Panc1 (cell line): ENCODE results near the gene DPYD. TPM values are rescaled to one million over a fixed set of nuclear protein-coding genes. Genes with fewer than 3 reads are reported as not detected.

Experiments
- ATAC-seq: fragments of 200-7000 bp; cut with Tn5 transposase; 2 replicates; pipeline ENCODE4 v1.9.1; 2020; ENCODE audit warnings: mild to moderate bottlenecking, moderate library complexity
- BruUV-seq: library from RNA; stranded (reverse); fragments of 400-500 nt; replicated peaks from 2 replicates; lab custom pipeline; 2021; lab: Mats Ljungman, UMichigan
- CTCF ChIA-PET: fragments of 300-600 bp; sonication (Branson Sonifier 250); formaldehyde crosslinking; loops from one replicate; lab custom pipeline; 2022; ENCODE audit warnings: antibody characterized with exemption; lab: Charles Lee
- POLR2A ChIA-PET: fragments of 300-600 bp; sonication (Branson Sonifier 250); formaldehyde crosslinking; loops from one replicate; lab custom pipeline; 2022; ENCODE audit warnings: antibody characterized with exemption; lab: Charles Lee
- DNase-seq: peaks from one replicate; pipeline ENCODE4 v3.0.0-alpha.2; 2010; ENCODE audit warnings: low read depth, low spot score
- H3K27ac ChIP-seq: 2 replicates; pipeline ENCODE4 v1.5.1; 2011; ENCODE audit warnings: mild to moderate bottlenecking, low read length, inconsistent platforms
- H3K27me3 ChIP-seq: fragments of 200-500 bp; sonication (Bioruptor generic); 2 replicates; pipeline ENCODE4 v1.6.0; 2014; ENCODE audit warnings: low read length, inconsistent platforms; ENCODE audit not compliant: control insufficient read depth, insufficient read depth
- H3K36me3 ChIP-seq: fragments of 200-500 bp; sonication (Bioruptor generic); 2 replicates; pipeline ENCODE4 v1.5.1; 2014; ENCODE audit warnings: inconsistent platforms, mild to moderate bottlenecking, low read length, moderate library complexity; ENCODE audit not compliant: control insufficient read depth, insufficient read depth
- H3K4me1 ChIP-seq: 2 replicates; pipeline ENCODE4 v1.5.1; 2011; ENCODE audit warnings: inconsistent platforms, mild to moderate bottlenecking, low read length, moderate library complexity; ENCODE audit not compliant: control insufficient read depth, insufficient read depth
- H3K4me3 ChIP-seq, 2 experiments: 2 replicates each; pipeline ENCODE4 v1.5.1; 2011 to 2012; ENCODE audit warnings: low read depth in 2 of 2, low read length in 2 of 2, mild to moderate bottlenecking in 2 of 2, inconsistent platforms in 1 of 2, moderate library complexity in 1 of 2
- H3K9me3 ChIP-seq: fragments of 200-500 bp; sonication (Bioruptor generic); 2 replicates; pipeline ENCODE4 v1.5.1; 2014; ENCODE audit warnings: low read depth, mild to moderate bottlenecking, inconsistent platforms, low read length, moderate library complexity; ENCODE audit not compliant: control insufficient read depth, insufficient read depth
- CTCF ChIP-seq: fragments of 450-650 bp; IDR thresholded peaks from 2 replicates; pipeline ENCODE4 v1.5.1; 2017; ENCODE audit warnings: mild to moderate bottlenecking
- POLR2AphosphoS5 ChIP-seq: IDR thresholded peaks from 2 replicates; pipeline ENCODE4 v1.6.1; 2012; ENCODE audit warnings: mild to moderate bottlenecking, low read depth, low read length, moderate library complexity
- REST ChIP-seq, 2 experiments: IDR thresholded peaks; 2 replicates each; pipeline ENCODE4 v1.6.1; 2011 to 2012; ENCODE audit warnings: low read depth in 2 of 2, control low read depth in 1 of 2, low read length in 1 of 2, mild to moderate bottlenecking in 1 of 2, moderate library complexity in 1 of 2; ENCODE audit not compliant: insufficient read depth in 1 of 2
- SIN3A ChIP-seq: IDR thresholded peaks from 2 replicates; pipeline ENCODE4 v1.6.1; 2012; ENCODE audit warnings: low read depth, mild to moderate bottlenecking, low read length, moderate library complexity, borderline replicate concordance; ENCODE audit not compliant: insufficient read depth
- TCF7L2 ChIP-seq: IDR thresholded peaks from 2 replicates; pipeline ENCODE4 v1.6.1; 2011; ENCODE audit warnings: mild to moderate bottlenecking, low read depth, low read length, inconsistent platforms
- in situ Hi-C: cut with HindIII; loops from 2 replicates; pipeline ENCODE4 v1.10.0; 2016; ENCODE audit warnings: low sequenced_read_pairs, low pct_unique_long_range_greater_than_20kb
- intact Hi-C: fragments of 100-400 bp; cut with micrococcal nuclease; formaldehyde crosslinking; loops from one replicate; pipeline ENCODE4 v1.10.0; 2022; ENCODE audit not compliant: unreplicated experiment
- total RNA-seq: library from RNA; stranded (reverse); gene quantifications from one replicate; pipeline ENCODE4 v1.2.1, GENCODE V29; 2021; ENCODE audit not compliant: unreplicated experiment

Gene DPYD
- total RNA-seq, 1 experiment from 2014 or later = 2.0 TPM

- in situ Hi-C loops = no loop called here
- Histone ChIP-seq H3K4me3 (no peak overlapping the region), H3K9me3 (no peaks in the 10 kb centered on the region), H3K4me1 (no peaks in the 10 kb centered on the region), H3K36me3 (no peaks in the 10 kb centered on the region), H3K27me3 (no peaks in the 10 kb centered on the region), H3K27ac (no peak overlapping the region)
- BruUV-seq = no TSS peak
- DNase-seq = no peak
- POLR2A ChIA-PET = no interaction called here
- intact Hi-C loops = no loop called here
- TF ChIP-seq POLR2AphosphoS5 (no peak), CTCF (no peak), SIN3A (no peak), REST (IDR thresholded peaks at IDR 0.05; ENCODE audit: insufficient read depth in 1 of 2, low read depth in 2 of 2, low read length in 1 of 2) (no peak), TCF7L2 (no peak)
- ATAC-seq = no peak
- CTCF ChIA-PET = no interaction called here
These were observed 468.9 kb downstream of the DPYD start for GRCh38 chr1:97451944-97452343.

GRCh38 chr1:97451046-97451826 lies 469.6 kb downstream of the DPYD start:
- DNase-seq = no peak
- CTCF ChIA-PET = no interaction called here
- TF ChIP-seq CTCF = no peak
- TF ChIP-seq SIN3A = no peak
- no peak for TF ChIP-seq TCF7L2
- no peak for TF ChIP-seq REST (IDR thresholded peaks at IDR 0.05; ENCODE audit: insufficient read depth in 1 of 2, low read depth in 2 of 2, low read length in 1 of 2)
- TF ChIP-seq POLR2AphosphoS5 = no peak

More at GRCh38 chr1:97451046-97451826, 469.6 kb downstream of the DPYD start:
- Histone ChIP-seq H3K36me3 (no peaks in the 10 kb centered on the region), H3K4me3 (no peak overlapping the region), H3K27ac (no peak overlapping the region), H3K4me1 (no peaks in the 10 kb centered on the region), H3K9me3 (no peaks in the 10 kb centered on the region), H3K27me3 (no peaks in the 10 kb centered on the region)
- no peak for ATAC-seq
- in situ Hi-C loops (no loop called here), intact Hi-C loops (no loop called here)
- POLR2A ChIA-PET = no interaction called here
- no TSS peak for BruUV-seq
